K562 (cell line): Measurements from ENCODE around the gene TELO2. TPM values are rescaled to one million over a fixed set of nuclear protein-coding genes. Genes with fewer than 3 reads are reported as not detected.

Source experiments
- ATAC-seq: fragments of 200-7000 bp; cut with Tn5 transposase; 3 replicates; pipeline ENCODE4 v1.9.1; 2020; ENCODE audit warnings: moderate library complexity
- BruUV-seq: library from RNA; stranded (reverse); fragments of 400-500 nt; replicated peaks from 2 replicates; lab custom pipeline; 2021; lab: Mats Ljungman, UMichigan
- CTCF ChIA-PET: fragments of 300-600 bp; formaldehyde crosslinking; extraction: SDS; loops from one replicate; lab custom pipeline; 2021; ENCODE audit warnings: low intra/inter-chr PET ratio; lab: Yijun Ruan, JAX
- POLR2A ChIA-PET: fragments of 300-600, 350-650 bp; sonication (Branson Sonifier 250); formaldehyde crosslinking; extraction: SDS; loops from one replicate; lab custom pipeline; 2021; ENCODE audit warnings: antibody characterized with exemption, inconsistent platforms; lab: Yijun Ruan, JAX
- DNase-seq, 4 experiments: peaks; one replicate each; pipeline versions ENCODE4 v3.0.0 to v3.0.0-alpha.2; 2011 to 2018; ENCODE audit warnings: low spot score in 3 of 4, mixed read lengths in 3 of 4; ENCODE audit errors: extremely low read depth in 1 of 4
- FAIRE-seq: peaks from 2 replicates; lab custom pipeline; 2011; peaks lifted over from hg19 to GRCh38; lab: Jason Lieb, UNC
- H2AFZ ChIP-seq: 2 replicates; pipeline ENCODE4 v1.6.0; 2011; ENCODE audit warnings: low read depth, low read length, control low read depth, inconsistent platforms
- H3K27ac ChIP-seq: fragments of 200-600 bp; 3 replicates; pipeline ENCODE4 v1.8.0; 2011; ENCODE audit warnings: low read depth, mild to moderate bottlenecking, control low read depth, inconsistent platforms, low read length, moderate library complexity, mixed read lengths; ENCODE audit errors: extremely low read depth
- H3K27me3 ChIP-seq, 2 experiments: fragments of 300-600 bp in 1 of 2; 2 replicates in 1 of 2; 3 replicates in 1 of 2; pipeline versions ENCODE4 v1.6.0 to v1.8.0; 2011; ENCODE audit warnings: inconsistent platforms in 2 of 2, low read length in 2 of 2, mild to moderate bottlenecking in 1 of 2, mixed read lengths in 1 of 2, moderate library complexity in 1 of 2; ENCODE audit not compliant: control insufficient read depth in 2 of 2, insufficient read depth in 2 of 2
- H3K36me3 ChIP-seq: fragments of 300-600 bp; 3 replicates; pipeline ENCODE4 v1.8.0; 2011; ENCODE audit warnings: mild to moderate bottlenecking, low read length, inconsistent platforms; ENCODE audit not compliant: control insufficient read depth, insufficient read depth
- H3K4me1 ChIP-seq, 2 experiments: fragments of 200-600 bp in 1 of 2; replicated peaks in 1 of 2; 2 replicates in 1 of 2; 3 replicates in 1 of 2; pipeline versions ENCODE4 v1.5.1 to v1.8.0; 2011; ENCODE audit warnings: inconsistent platforms in 2 of 2, low read length in 2 of 2, mild to moderate bottlenecking in 1 of 2, mixed read lengths in 1 of 2, moderate library complexity in 1 of 2; ENCODE audit not compliant: control insufficient read depth in 2 of 2, insufficient read depth in 2 of 2
- H3K4me2 ChIP-seq: 2 replicates; pipeline ENCODE4 v1.6.1; 2011; ENCODE audit warnings: low read length, control low read depth, inconsistent platforms, mixed read lengths; ENCODE audit not compliant: insufficient read depth
- H3K4me3 ChIP-seq: fragments of 200-600 bp; sonication (generic), shearing (Covaris generic); 2 replicates; pipeline ENCODE4 v1.5.1; 2016; ENCODE audit warnings: control low read depth, inconsistent platforms
- H3K79me2 ChIP-seq: fragments of 200-600 bp; 3 replicates; pipeline ENCODE4 v1.8.0; 2011; ENCODE audit warnings: low read length, inconsistent platforms; ENCODE audit not compliant: control insufficient read depth, insufficient read depth
- H3K9ac ChIP-seq, 2 experiments: 2 replicates each; pipeline versions ENCODE4 v1.6.0 to v1.6.1; 2011; ENCODE audit warnings: low read depth in 2 of 2, low read length in 2 of 2, control low read depth in 1 of 2, inconsistent platforms in 1 of 2, mild to moderate bottlenecking in 1 of 2, mixed read lengths in 1 of 2; ENCODE audit not compliant: insufficient read depth in 1 of 2
- H3K9me1 ChIP-seq: one replicate; pipeline ENCODE4 v1.6.0; 2011; ENCODE audit warnings: inconsistent platforms, mild to moderate bottlenecking, low read length, moderate library complexity; ENCODE audit not compliant: control insufficient read depth, insufficient read depth
- H3K9me3 ChIP-seq: replicated peaks from 2 replicates; pipeline ENCODE4 v1.5.1; 2011; ENCODE audit warnings: low read depth, low read length, inconsistent platforms; ENCODE audit not compliant: control insufficient read depth, insufficient read depth
- H4K20me1 ChIP-seq: replicated peaks from 2 replicates; pipeline ENCODE4 v1.6.1; 2011; ENCODE audit warnings: low read length, inconsistent platforms, mixed read lengths; ENCODE audit not compliant: control insufficient read depth, insufficient read depth
- CBX3 ChIP-seq, 2 experiments: IDR thresholded peaks; 1 replicate in 1 of 2; 2 replicates in 1 of 2; pipeline ENCODE4 v1.6.1; 2012; ENCODE audit warnings: inconsistent platforms in 2 of 2, low read length in 2 of 2, borderline replicate concordance in 1 of 2, control low read depth in 1 of 2
- COPS2 ChIP-seq: fragments of 450-650 bp; conservative IDR thresholded peaks from 2 replicates; pipeline ENCODE4 v1.6.1; 2016; ENCODE audit warnings: mild to moderate bottlenecking, moderate library complexity
- FOSL1 ChIP-seq: fragments of 200-800 bp; sonication (Bioruptor generic); conservative IDR thresholded peaks from 2 replicates; pipeline ENCODE4 v1.6.1; 2016; ENCODE audit warnings: missing genetic modification characterization, missing compliant biosample characterization
- JUND ChIP-seq, 2 experiments: IDR thresholded peaks; 2 replicates in 1 of 2; 3 replicates in 1 of 2; pipeline ENCODE4 v1.6.1; 2011; ENCODE audit warnings: borderline replicate concordance in 2 of 2, low read depth in 2 of 2, low read length in 2 of 2, improper control_type of control experiment in 1 of 2, missing biosample characterization in 1 of 2, missing genetic modification characterization in 1 of 2, missing genetic modification reagents in 1 of 2
- KLF13 ChIP-seq: fragments of 450-650 bp; IDR thresholded peaks from 2 replicates; pipeline ENCODE4 v1.6.1; 2016; ENCODE audit warnings: missing genetic modification characterization, low read depth, mild to moderate bottlenecking, missing compliant biosample characterization, moderate library complexity, borderline replicate concordance
- TEAD1 ChIP-seq, 2 experiments: fragments of 450-650 bp in 1 of 2; sonication (generic) in 1 of 2; formaldehyde crosslinking; IDR thresholded peaks; 2 replicates each; pipeline versions ENCODE4 v1.4.0 to v1.8.0; 2020 to 2022; ENCODE audit warnings: mild to moderate bottlenecking in 2 of 2, missing genetic modification reagents in 1 of 2
- ZC3H8 ChIP-seq: fragments of 450-650 bp; IDR thresholded peaks from 2 replicates; pipeline ENCODE4 v1.6.1; 2017
- ZNF121 ChIP-seq: sonication (generic); formaldehyde crosslinking; conservative IDR thresholded peaks from 2 replicates; pipeline ENCODE4 v1.8.0; 2022; ENCODE audit warnings: missing genetic modification reagents
- ZNF431 ChIP-seq: sonication (generic); formaldehyde crosslinking; IDR thresholded peaks from 2 replicates; pipeline ENCODE4 v1.8.0; 2022; ENCODE audit warnings: mild to moderate bottlenecking, missing genetic modification reagents
- ZNF551 ChIP-seq: fragments of 250-450 bp; sonication (Bioruptor Pico); IDR thresholded peaks from 2 replicates; pipeline ENCODE4 v1.5.0; 2021; ENCODE audit warnings: mild to moderate bottlenecking, moderate library complexity
- WGBS: fragments of 100-300 bp; shearing (Covaris generic); methylation state at CpG from one replicate; pipeline ENCODE4 v1.1.6; 2016; ENCODE audit warnings: low coverage, mixed read lengths; ENCODE audit not compliant: insufficient coverage; ENCODE audit errors: missing lambda C conversion rate; 5-methylcytosine and 5-hydroxymethylcytosine counted together
- in situ Hi-C: fragments of 300-500 bp; cut with MboI; formaldehyde crosslinking; loops from 4 replicates; pipeline ENCODE4 v1.15.0; 2018; ENCODE audit warnings: inconsistent platforms, mixed read lengths
- intact Hi-C: fragments of 100-400 bp; cut with micrococcal nuclease; formaldehyde crosslinking; loops from 2 replicates; pipeline ENCODE4 v1.14.2; 2022
- polyA plus RNA-seq, 8 experiments: library from polyadenylated mRNA; depleted of rRNA in 4 of 8; stranded (reverse) in 5 of 8; unstranded in 3 of 8; fragments of >200 nt; fragmentation: Nextera tagmentation in 2 of 8; fragmentation: Illumina TruSeq in 1 of 8; extraction: Ambion mirVana in 2 of 8; extraction: Trizol in 1 of 8; gene quantifications; 2 replicates each; pipeline versions ENCODE4 v1.2.1 to v1.2.3, GENCODE V29; 2011 to 2014; ENCODE audit warnings: inconsistent platforms in 1 of 8, missing spikeins in 1 of 8
- total RNA-seq, 7 experiments: library from RNA; depleted of rRNA in 6 of 7; stranded (reverse); fragments of >200 nt in 6 of 7; fragmentation: Illumina TruSeq in 2 of 7; extraction: Trizol in 2 of 7; gene quantifications; 2 replicates each; pipeline versions ENCODE4 v1.2.1 to v1.2.3, GENCODE V29; 2011 to 2021; ENCODE audit warnings: low replicate concordance in 1 of 7
- TF ChIP-seq, protein P1 (sequence below): fragments of 250-450 bp; sonication (Bioruptor Pico); IDR thresholded peaks from 2 replicates; pipeline ENCODE4 v1.8.0; 2022; ENCODE audit warnings: moderate library complexity, mild to moderate bottlenecking, inconsistent platforms

TELO2 gene
- total and polyA plus RNA-seq, 9 of the 15 experiments (the other 6 are each of a cell fraction or from before 2014, with no cell fraction given): 0.51 to 91.8 (median 14.5) TPM

DNA sequence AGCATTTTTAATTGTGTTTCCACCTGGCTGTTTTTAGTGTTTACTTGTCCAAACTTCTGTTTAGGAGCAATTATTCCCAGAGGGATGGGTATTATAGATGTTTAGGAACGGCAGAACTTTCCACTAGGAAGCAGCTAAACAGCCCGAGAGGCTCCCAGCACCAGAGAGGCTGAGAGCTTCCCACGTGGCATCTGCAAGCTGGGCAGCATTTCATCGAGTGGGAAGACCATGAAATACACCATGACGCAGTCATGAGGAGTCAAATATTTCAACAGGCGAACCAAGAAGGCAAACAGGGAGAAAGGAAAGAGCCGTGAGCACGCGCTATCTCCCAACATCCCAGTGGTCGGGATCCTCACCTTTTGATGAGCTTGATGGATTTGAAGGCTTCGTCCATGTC, 64.4 kb downstream of the TELO2 start:
- H3K4me2 ChIP-seq: no peak overlapping the region
- TF ChIP-seq ZNF431 (no peak), ZC3H8 (no peak), CBX3 (IDR thresholded peaks at IDR 0.05; ENCODE audit: borderline replicate concordance in 1 of 2, low read length in 2 of 2) (no peak), KLF13 (tag) (no peak), TEAD1 (CRISPR knock-in tag; IDR thresholded peaks at IDR 0.05) (no peak), JUND (IDR thresholded peaks at IDR 0.05; ENCODE audit: borderline replicate concordance, low read depth, low read length) (no peak), JUND (tag; IDR thresholded peaks at IDR 0.05; ENCODE audit: borderline replicate concordance, low read depth, low read length) (no peak), ZNF551 (CRISPR knock-in tag) (no peak), COPS2 (no peak), ZNF121 (no peak), FOSL1 (tag) (no peak)
- TF ChIP-seq, protein P1, sequence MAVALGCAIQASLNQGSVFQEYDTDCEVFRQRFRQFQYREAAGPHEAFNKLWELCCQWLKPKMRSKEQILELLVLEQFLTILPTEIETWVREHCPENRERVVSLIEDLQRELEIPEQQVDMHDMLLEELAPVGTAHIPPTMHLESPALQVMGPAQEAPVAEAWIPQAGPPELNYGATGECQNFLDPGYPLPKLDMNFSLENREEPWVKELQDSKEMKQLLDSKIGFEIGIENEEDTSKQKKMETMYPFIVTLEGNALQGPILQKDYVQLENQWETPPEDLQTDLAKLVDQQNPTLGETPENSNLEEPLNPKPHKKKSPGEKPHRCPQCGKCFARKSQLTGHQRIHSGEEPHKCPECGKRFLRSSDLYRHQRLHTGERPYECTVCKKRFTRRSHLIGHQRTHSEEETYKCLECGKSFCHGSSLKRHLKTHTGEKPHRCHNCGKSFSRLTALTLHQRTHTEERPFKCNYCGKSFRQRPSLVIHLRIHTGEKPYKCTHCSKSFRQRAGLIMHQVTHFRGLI (CRISPR knock-in tag): no peak
- H3K4me3 ChIP-seq: no peak overlapping the region
- no peak overlapping the region for H3K27ac ChIP-seq
- H4K20me1 ChIP-seq: no peaks in the 10 kb centered on the region
- ATAC-seq: no peak
- no peak for FAIRE-seq
- BruUV-seq: no TSS peak
- H3K9me3 ChIP-seq: no peaks in the 10 kb centered on the region
- peaks cover 0 to 13% of the 10 kb centered on the region in 2 experiments; a peak in 3 of 5 replicates for H3K4me1 ChIP-seq
- H3K9ac ChIP-seq: no peak overlapping the region
- 59% methylated on average over 7 of the region's 11 CpGs for WGBS
- intact Hi-C loops: no loop called here
- no peak overlapping the region for H2AFZ ChIP-seq
- in situ Hi-C loops: no loop called here
- no peaks in the 10 kb centered on the region for H3K79me2 ChIP-seq
- ChIA-PET POLR2A (interaction anchor here (0.7 kb wide), 1 partner anchor 180 kb away, joined by 3 read pairs; no protein-coding TSS in a partner anchor), CTCF (no interaction called here)
- DNase-seq: no peak
- H3K27me3 ChIP-seq: no peaks in the 10 kb centered on the region
- H3K36me3 ChIP-seq: no peaks in the 10 kb centered on the region
- no peaks in the 10 kb centered on the region for H3K9me1 ChIP-seq
